Measurements from ENCODE around the gene CDK4. TPM values are rescaled to one million over a fixed set of nuclear protein-coding genes. Genes with fewer than 3 reads are reported as not detected.

The CDK4 gene
- total and polyA plus RNA-seq, 2 of the 13 experiments (the other 11 are each of a cell fraction or from before 2014, with no cell fraction given): 191 to 209 TPM

GRCh38 chr12:57771873-57772428, 19.8 kb upstream of the CDK4 start, which contains the start of gene METTL1 (continued):
- TF ChIP-seq, protein P1, sequence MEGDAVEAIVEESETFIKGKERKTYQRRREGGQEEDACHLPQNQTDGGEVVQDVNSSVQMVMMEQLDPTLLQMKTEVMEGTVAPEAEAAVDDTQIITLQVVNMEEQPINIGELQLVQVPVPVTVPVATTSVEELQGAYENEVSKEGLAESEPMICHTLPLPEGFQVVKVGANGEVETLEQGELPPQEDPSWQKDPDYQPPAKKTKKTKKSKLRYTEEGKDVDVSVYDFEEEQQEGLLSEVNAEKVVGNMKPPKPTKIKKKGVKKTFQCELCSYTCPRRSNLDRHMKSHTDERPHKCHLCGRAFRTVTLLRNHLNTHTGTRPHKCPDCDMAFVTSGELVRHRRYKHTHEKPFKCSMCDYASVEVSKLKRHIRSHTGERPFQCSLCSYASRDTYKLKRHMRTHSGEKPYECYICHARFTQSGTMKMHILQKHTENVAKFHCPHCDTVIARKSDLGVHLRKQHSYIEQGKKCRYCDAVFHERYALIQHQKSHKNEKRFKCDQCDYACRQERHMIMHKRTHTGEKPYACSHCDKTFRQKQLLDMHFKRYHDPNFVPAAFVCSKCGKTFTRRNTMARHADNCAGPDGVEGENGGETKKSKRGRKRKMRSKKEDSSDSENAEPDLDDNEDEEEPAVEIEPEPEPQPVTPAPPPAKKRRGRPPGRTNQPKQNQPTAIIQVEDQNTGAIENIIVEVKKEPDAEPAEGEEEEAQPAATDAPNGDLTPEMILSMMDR (CRISPR knock-in tag; IDR thresholded peaks at IDR 0.05): peak; percentile 39; the same call in 1 of the 2 replicates
- TF ChIP-seq PPARG (CRISPR knock-in tag; conservative IDR thresholded peaks at IDR 0.05) (0 out of 2 replicates have a peak, but pooled peaks have one; percentile 13), KAT8 (CRISPR knock-in tag; IDR thresholded peaks at IDR 0.05) (peak; percentile 94), ZBTB44 (CRISPR knock-in tag; IDR thresholded peaks at IDR 0.05) (0 out of 2 replicates have a peak, but pooled peaks have one; percentile 31), KIAA2018 (CRISPR knock-in tag; IDR thresholded peaks at IDR 0.05; ENCODE audit: borderline replicate concordance) (0 out of 2 replicates have a peak, but pooled peaks have one; percentile 59), MTF1 (CRISPR knock-in tag; IDR thresholded peaks at IDR 0.05) (no peak), ZNF724P (CRISPR knock-in tag; IDR thresholded peaks at IDR 0.05; ENCODE audit: borderline replicate concordance) (peak; percentile 94), CHCHD3 (CRISPR knock-in tag; IDR thresholded peaks at IDR 0.05) (peak; percentile 74; the same call in 1 of the 2 replicates)
- TF ChIP-seq, protein P2, sequence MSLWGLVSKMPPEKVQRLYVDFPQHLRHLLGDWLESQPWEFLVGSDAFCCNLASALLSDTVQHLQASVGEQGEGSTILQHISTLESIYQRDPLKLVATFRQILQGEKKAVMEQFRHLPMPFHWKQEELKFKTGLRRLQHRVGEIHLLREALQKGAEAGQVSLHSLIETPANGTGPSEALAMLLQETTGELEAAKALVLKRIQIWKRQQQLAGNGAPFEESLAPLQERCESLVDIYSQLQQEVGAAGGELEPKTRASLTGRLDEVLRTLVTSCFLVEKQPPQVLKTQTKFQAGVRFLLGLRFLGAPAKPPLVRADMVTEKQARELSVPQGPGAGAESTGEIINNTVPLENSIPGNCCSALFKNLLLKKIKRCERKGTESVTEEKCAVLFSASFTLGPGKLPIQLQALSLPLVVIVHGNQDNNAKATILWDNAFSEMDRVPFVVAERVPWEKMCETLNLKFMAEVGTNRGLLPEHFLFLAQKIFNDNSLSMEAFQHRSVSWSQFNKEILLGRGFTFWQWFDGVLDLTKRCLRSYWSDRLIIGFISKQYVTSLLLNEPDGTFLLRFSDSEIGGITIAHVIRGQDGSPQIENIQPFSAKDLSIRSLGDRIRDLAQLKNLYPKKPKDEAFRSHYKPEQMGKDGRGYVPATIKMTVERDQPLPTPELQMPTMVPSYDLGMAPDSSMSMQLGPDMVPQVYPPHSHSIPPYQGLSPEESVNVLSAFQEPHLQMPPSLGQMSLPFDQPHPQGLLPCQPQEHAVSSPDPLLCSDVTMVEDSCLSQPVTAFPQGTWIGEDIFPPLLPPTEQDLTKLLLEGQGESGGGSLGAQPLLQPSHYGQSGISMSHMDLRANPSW (CRISPR knock-in tag; IDR thresholded peaks at IDR 0.05; ENCODE audit: borderline replicate concordance): peak; percentile 54; the same call in 1 of the 2 replicates
- TF ChIP-seq, protein P3, sequence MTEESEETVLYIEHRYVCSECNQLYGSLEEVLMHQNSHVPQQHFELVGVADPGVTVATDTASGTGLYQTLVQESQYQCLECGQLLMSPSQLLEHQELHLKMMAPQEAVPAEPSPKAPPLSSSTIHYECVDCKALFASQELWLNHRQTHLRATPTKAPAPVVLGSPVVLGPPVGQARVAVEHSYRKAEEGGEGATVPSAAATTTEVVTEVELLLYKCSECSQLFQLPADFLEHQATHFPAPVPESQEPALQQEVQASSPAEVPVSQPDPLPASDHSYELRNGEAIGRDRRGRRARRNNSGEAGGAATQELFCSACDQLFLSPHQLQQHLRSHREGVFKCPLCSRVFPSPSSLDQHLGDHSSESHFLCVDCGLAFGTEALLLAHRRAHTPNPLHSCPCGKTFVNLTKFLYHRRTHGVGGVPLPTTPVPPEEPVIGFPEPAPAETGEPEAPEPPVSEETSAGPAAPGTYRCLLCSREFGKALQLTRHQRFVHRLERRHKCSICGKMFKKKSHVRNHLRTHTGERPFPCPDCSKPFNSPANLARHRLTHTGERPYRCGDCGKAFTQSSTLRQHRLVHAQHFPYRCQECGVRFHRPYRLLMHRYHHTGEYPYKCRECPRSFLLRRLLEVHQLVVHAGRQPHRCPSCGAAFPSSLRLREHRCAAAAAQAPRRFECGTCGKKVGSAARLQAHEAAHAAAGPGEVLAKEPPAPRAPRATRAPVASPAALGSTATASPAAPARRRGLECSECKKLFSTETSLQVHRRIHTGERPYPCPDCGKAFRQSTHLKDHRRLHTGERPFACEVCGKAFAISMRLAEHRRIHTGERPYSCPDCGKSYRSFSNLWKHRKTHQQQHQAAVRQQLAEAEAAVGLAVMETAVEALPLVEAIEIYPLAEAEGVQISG (CRISPR knock-in tag; IDR thresholded peaks at IDR 0.05): peak; percentile 90
